GM18873 (cell line): ENCODE measurements around the gene SIRPB2.
A peak's percentile ranks its signal among the peaks of the same experiment; 100 is the strongest.

ENCODE experiments used
- ATAC-seq: cut with Tn5 transposase; IDR thresholded peaks from one replicate; pipeline ENCODE4 v1.9.1; 2021; ENCODE audit warnings: mild to moderate bottlenecking, moderate library complexity, moderate number of reproducible peaks; ENCODE audit not compliant: unreplicated experiment, low FRiP score

SIRPB2 gene

GRCh38 chr20:1448081-1448620 lies 43.1 kb downstream of the SIRPB2 start:
- ATAC-seq, result no peak

GRCh38 chr20:1446536-1446935 lies 44.7 kb downstream of the SIRPB2 start:
- ATAC-seq, result no peak

DNA sequence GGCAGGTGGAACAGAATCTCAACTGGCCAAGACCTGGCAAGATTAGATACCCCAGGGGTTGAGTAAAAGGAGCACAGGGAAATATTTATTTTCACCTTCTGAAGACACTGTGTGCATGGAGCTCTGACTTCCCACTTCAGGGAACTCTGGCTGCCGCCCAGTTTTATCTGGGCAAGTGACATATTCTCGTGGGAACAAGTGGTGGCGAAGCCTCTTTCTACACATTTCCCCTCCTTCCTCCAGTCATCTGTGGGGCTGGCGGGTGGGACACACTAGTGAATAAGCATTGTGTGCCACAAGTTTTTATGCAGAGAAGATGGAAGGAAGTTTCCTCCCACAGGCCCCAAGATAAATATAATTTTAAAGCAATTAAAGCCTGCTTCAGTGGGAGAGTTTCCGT lies 48.1 kb downstream of the SIRPB2 start:
- no peak for ATAC-seq

GRCh38 chr20:1442304-1442703 lies 48.9 kb downstream of the SIRPB2 start:
- no peak for ATAC-seq

GRCh38 chr20:1441133-1441532 lies 50.1 kb downstream of the SIRPB2 start:
- ATAC-seq, result no peak

GRCh38 chr20:1440024-1440423 lies 51.2 kb downstream of the SIRPB2 start:
- ATAC-seq, result no peak

- no peak for ATAC-seq
These were observed 52.9 kb downstream of the SIRPB2 start for GRCh38 chr20:1438361-1438760.

GRCh38 chr20:1437235-1437904 lies 53.9 kb downstream of the SIRPB2 start:
- no peak for ATAC-seq

GRCh38 chr20:1436263-1436662 lies 55.0 kb downstream of the SIRPB2 start:
- no peak for ATAC-seq

DNA sequence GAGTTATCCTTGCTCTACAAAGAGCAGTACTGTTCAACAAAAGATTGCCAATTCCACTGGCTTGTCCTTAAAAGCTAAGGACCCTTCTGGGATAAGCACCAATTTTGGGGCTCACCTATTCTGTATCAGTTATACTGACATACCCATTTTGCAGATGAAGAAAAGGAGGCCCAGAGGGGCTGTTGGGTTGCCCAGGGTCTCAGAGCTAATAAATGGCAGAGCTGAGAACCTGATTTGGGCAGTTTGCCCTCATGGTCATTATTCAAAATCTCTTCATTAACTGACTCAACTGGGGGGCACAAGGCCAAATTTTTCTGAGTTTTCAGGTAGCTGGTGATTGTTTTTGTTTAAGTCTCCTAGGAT lies 55.9 kb downstream of the SIRPB2 start:
- no peak for ATAC-seq

- ATAC-seq, result peak; percentile 79
These were observed 56.5 kb downstream of the SIRPB2 start for GRCh38 chr20:1434571-1435336.

DNA sequence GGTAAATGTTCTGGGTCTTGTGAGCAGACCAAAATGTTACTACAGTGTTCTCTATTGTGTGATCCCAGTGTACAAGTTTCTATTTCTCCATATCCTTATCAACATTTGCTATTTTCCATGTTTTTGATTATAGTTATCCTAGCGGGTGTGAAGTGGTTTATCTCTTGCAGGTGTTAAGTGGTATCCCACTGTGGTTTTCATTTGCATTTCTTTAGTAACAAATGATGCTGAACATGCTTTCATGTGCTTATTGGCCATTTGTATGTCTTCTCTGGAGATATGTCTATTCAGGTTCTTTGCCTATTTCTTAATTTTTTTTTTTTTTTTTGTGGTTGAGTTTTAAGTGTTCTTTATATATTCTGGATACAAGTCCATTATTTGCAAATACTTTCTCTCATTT lies 60.1 kb downstream of the SIRPB2 start:
- ATAC-seq, result no peak

- ATAC-seq, result no peak
These were observed 61.2 kb downstream of the SIRPB2 start for GRCh38 chr20:1430004-1430451.

DNA sequence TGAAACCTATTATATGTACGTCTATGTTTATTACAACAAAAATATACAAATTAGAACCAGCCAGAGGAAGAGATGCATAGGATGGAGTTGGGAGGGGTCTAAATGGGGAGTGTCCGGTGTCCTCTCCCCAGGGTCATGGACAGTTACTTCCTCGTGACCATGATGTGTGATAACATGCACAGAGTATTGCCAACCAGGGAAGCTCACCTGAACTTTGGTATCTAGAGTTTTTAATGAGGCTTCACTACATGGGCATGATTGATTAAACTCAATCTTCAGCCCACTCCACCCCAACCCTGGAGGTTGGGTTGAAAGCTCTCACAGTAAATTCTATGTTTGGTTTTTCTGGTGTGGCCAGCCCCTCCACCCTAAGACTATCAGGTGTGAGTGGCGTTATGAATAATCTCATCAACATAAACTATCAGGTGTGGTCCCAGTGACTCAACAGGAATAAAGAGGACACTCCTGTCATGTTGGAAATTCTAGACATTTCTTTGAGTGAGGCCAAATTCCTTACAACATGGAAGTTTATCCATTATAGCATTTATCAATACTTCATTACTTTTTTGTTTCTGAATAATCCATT lies 62.0 kb downstream of the SIRPB2 start:
- no peak for ATAC-seq

DNA sequence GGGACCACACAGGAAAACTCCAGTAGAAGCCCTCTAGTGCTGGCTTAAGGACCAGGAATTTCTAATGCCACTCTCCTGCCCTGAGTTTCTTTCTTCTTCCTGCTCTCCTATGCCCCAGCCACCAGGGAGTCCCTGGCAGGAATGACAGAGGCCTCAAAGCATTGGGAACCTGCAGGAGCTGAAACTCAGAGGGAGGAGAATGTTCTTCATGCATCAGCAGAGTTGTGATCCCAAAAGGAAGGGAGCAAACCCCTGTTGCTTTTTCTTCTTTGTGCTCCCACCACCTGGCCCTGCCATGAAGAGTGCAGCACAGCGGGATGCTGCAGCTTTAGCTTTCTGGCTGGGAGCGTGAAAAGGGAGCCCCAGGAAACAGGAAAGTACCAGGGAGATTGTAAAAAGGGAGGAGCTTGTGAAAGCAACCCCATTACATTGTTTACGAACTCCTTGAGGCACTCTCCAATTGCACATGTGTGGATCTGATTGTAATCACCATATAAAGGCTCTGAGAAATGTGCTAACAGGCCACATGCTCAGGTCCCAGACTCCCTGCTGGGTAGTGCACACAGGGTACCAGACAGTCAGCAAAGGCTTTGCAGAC lies 63.7 kb downstream of the SIRPB2 start:
- ATAC-seq, result no peak

- ATAC-seq, result no peak
These were observed 64.9 kb downstream of the SIRPB2 start for GRCh38 chr20:1426231-1426849.
